ENCODE measurements around the gene GALNT5. TPM values are rescaled to one million over a fixed set of nuclear protein-coding genes. Genes with fewer than 3 reads are reported as not detected.

The GALNT5 gene
- total RNA-seq, 1 donor from 2014 or later, result not detected

DNA sequence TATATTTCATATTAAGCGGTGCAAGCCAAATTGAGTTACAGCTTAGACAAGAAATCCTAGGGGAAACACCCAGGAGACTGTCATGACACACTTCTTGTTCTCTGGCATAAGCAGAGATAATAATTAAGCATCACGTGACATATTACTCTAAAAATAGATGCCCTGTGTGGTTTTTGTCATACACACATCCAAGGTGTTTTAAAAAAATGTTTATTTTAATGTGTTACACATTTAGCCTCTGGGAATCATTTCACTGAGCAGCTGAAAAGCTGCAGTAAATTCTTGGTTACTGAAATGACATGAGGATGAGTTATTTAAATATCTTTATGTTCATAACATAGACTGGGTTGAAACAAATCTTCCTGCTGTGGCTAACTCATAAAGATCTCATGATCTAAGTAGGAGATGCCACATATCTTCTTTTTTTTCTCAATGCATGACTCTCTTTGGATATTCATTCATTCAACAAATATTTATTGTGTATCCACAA lies 106.2 kb downstream of the GALNT5 start:
- no peak for DNase-seq (ENCODE audit: low spot score)

Other genes with a start within 250 kb of the GALNT5 start
- 0.32 TPM for gene ERMN, start 68.1 kb downstream of the GALNT5 start, total RNA-seq
- gene CYTIP, start 186.4 kb downstream of the GALNT5 start, total RNA-seq, result 16.0 TPM

Measured in mesenteric fat pad (tissue), 1 donor.